ENCODE measurements around the gene PSMD9.

DNA sequence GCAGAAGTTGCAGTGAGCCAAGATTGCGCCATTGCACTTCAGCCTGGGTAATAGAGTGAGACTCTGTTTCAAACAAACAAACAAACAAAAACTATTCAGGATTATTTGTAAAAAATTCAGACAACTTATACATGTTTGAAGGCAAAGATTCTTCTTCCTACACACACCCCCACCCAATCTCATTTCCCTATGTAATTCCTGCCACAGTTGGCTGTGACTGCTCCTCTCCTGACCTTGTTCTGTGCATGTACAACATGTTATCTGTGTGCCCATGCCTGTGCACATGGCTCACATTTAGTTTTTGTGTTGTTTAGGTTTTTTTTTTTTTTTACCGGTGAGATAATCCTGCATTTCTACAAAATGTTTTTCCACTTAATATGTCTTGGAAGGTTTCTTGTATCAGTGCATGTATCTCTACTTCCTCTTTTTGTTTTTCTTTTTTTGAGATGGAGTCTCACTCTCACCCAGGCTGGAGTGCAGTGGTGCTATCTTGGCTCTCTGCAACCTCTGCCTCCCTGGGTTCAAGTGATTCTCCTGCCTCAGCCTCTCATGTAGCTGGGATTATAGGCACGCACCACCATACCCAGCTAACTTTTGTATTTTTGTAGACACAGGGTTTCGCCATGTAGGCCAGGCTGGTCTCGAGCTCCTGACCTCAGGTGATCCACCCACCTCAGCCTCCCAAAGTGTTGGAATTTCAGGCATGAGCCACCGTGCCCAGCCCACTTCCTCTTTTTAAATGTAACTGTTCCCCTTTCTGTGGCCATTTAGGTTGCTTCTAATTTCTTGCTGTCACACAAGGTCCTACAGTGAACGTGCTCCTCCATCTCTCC lies 38.5 kb downstream of the PSMD9 start:
- no peak for TF ChIP-seq REST (IDR thresholded peaks at IDR 0.05; ENCODE audit: unreplicated experiment)
- TF ChIP-seq CTCF (conservative IDR thresholded peaks at IDR 0.05; ENCODE audit: low read depth in 2 of 2), result no peak
- no peak for TF ChIP-seq JUNB (IDR thresholded peaks at IDR 0.05; ENCODE audit: unreplicated experiment)
- TF ChIP-seq EZH2 (IDR thresholded peaks at IDR 0.05; ENCODE audit: low read depth, unreplicated experiment), result no peak

All from GM23338 (cell line).